T-helper 9 cell (primary cell): Measurements from ENCODE around the gene ATP6V0A1.

Experiments
- DNase-seq: peaks from one replicate; pipeline ENCODE4 v3.0.0-alpha.2; 2020

The ATP6V0A1 gene

DNA sequence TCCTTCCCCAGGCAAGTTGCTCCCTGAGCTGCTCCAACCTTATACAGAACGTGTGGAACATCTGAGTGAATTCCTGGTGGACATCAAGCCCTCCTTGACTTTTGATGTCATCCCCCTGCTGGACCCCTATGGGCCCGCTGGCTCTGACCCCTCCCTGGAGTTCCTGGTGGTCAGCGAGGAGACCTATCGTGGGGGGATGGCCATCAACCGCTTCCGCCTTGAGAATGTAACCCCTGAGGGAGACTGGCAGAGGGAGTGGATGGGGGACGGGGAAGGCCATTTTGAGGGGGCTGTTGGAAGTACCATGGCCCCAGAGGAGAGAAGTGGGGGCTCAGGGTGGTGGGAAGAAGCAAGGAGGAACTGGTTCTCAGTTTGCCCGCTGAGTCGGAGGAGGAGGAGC is 105.3 kb downstream of the ATP6V0A1 start:
- DNase-seq = no peak

DNA sequence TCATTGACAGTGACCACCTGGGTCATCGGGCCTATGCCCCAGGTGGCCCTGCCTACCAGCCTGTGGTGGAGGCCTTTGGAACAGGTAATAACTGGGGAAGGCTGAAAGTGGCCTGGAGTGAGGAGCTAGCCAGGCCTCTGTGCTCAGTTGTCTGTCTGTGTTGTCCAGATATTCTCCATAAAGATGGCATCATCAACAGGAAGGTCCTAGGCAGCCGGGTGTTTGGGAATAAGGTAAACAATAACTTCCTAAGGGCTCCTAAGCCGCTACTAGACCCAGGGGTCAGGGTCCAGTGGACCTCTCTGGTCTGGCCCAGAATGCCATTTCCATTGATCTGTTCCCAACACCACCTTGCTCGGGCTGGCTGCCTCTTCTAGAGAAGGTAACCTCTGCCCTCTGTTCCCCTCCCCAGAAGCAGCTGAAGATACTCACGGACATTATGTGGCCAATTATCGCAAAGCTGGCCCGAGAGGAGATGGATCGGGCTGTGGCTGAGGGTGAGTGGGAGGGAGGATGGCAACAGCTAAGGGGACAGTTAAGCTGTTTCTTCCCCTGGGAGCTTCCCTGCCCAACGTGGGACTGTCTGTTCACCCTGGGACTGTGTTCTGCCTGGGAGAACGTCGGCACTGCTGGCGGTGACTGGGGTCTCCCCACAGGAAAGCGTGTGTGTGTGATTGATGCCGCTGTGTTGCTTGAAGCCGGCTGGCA is 106.3 kb downstream of the ATP6V0A1 start:
- DNase-seq = no peak

DNA sequence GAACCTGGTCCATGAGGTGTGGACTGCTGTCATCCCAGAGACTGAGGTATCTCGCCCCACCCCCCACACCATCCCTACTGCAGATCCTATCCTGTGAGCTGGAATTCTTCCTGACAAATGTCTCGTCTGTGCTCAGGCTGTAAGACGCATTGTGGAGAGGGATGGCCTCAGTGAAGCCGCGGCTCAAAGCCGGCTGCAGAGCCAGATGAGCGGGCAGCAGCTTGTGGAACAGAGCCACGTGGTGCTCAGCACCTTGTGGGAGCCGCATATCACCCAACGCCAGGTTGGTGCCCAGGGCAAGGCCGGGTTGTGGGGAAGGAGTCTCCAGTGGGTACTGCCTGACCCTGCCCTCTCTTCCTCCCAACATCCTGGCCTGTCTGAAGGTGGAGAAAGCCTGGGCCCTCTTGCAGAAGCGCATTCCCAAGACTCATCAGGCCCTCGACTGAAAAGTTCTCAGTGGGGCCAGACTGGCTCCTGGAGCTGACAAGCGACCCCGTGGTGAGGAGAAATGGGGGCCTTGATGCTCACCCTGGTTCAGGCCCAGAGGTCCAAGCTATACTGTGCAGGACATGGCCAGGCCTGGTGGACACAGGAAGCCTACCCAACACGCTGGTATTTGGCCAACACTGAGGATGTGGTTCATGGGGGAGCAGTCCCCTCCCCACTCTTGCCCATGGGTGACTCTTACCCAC is 107.0 kb downstream of the ATP6V0A1 start:
- DNase-seq = no peak

DNA sequence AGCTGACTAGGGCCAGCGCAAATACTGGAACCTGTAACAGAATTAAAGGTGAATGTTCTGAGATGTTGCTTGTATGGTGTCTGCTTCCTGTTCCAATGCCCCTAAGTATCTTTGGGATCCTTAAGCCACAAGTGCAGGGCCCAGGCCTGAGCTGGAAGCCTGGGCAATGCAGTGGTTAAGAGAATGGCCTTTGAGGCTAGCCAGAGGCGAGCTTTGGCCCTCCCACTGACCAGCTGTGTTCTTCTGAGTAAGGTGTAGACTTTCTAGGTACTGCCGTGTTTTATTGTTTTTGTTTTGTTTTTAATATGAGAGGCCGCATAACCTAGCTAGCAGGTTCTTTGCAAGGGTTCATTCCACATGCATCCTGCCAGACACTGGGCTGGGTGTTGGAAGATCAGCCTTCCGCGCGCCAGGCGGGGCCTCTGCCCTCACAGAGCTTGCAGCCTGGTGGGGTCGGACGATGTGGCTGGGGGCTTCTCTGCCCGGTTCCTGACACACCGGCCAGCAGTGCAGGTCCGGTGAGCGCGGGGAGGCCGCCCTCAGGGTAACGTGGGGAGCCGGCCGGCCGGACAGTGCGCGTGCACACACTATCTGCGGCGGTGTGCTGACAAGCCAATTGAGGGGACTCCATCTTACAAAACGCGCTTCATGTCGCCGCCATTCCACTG is 107.7 kb downstream of the ATP6V0A1 start:
- no peak for DNase-seq

- peak; percentile 90 for DNase-seq
Measured at GRCh38 chr17:42566883-42567573, 108.3 kb downstream of the ATP6V0A1 start, which contains the start of gene MLX. MLX (plus strand) TSS chr17:42567100; CDS start chr17:42567125, 25 bp downstream.

DNA sequence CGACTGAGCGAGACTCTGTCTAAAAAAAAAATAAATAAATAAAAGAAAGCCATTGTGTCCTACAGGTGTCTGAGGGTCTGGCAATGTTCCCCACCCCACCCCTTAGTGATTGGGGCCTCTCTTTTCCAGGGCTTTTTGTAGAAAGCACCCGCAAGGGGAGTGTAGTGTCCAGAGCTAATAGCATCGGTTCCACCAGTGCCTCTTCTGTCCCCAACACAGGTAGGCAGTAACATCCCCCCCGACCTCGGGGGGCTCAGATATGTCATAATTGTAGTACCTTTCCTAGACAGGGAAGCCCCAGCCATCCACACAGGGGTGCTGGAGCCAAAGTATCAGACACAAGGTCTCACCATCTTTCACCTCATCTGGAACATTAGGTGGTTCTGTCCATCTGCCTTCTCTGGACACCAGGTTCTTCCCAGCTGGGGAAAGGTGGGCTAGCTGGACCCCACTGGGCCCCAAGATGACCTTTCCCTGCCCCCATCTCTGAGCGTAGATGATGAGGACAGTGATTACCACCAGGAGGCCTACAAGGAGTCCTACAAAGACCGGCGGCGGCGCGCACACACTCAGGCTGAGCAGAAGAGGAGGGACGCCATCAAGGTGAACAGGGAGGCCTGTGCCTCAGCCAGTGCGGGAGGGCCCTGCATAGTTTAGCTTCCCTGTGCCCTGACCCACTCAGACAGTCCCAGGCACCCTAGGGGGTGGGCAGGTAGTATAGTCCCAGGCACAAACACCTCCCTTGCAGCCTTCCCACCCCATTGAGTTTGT is 109.8 kb downstream of the ATP6V0A1 start:
- DNase-seq = no peak

GRCh38 chr17:42571435-42572225 is 113.0 kb downstream of the ATP6V0A1 start:
- DNase-seq = no peak
